HepG2 (cell line): ENCODE results near the gene CRIM1. TPM values are rescaled to one million over a fixed set of nuclear protein-coding genes. Genes with fewer than 3 reads are reported as not detected.

Source experiments
- ATAC-seq: fragments of 200-7000 bp; cut with Tn5 transposase; 3 replicates; pipeline ENCODE4 v1.9.1; 2020; ENCODE audit warnings: mild to moderate bottlenecking, moderate library complexity
- BruUV-seq: library from RNA; stranded (reverse); fragments of 400-500 nt; replicated peaks from 2 replicates; lab custom pipeline; 2021; lab: Mats Ljungman, UMichigan
- CTCF ChIA-PET: fragments of 300-600 bp; formaldehyde crosslinking; extraction: SDS; loops from one replicate; lab custom pipeline; 2021; ENCODE audit warnings: low total read pairs, inconsistent platforms, low intra/inter-chr PET ratio; lab: Yijun Ruan, JAX
- POLR2A ChIA-PET: fragments of 350-600 bp; sonication (Branson Sonifier 250); formaldehyde crosslinking; loops from one replicate; lab custom pipeline; 2020; ENCODE audit warnings: antibody characterized with exemption, inconsistent platforms; lab: Yijun Ruan, JAX
- DNase-seq: peaks from one replicate; pipeline ENCODE4 v3.0.0-alpha.2; 2015; ENCODE audit warnings: low spot score
- FAIRE-seq: peaks from 3 replicates; lab custom pipeline; 2011; peaks lifted over from hg19 to GRCh38; lab: Jason Lieb, UNC
- H2AFZ ChIP-seq: one replicate; pipeline ENCODE4 v1.6.1; 2011; ENCODE audit warnings: low read length, inconsistent platforms
- H3K27ac ChIP-seq: fragments of 300-600 bp; 3 replicates; pipeline ENCODE4 v1.8.0; 2011; ENCODE audit warnings: mixed run types, mild to moderate bottlenecking, mixed read lengths, low read length, inconsistent platforms; ENCODE audit not compliant: insufficient read depth; ENCODE audit errors: extremely low read length
- H3K27me3 ChIP-seq, 2 experiments: fragments of 200-600 bp in 1 of 2; 2 replicates in 1 of 2; 3 replicates in 1 of 2; pipeline versions ENCODE4 v1.6.0 to v1.8.0; 2011; ENCODE audit warnings: low read length in 2 of 2, mild to moderate bottlenecking in 2 of 2, moderate library complexity in 2 of 2, inconsistent platforms in 1 of 2; ENCODE audit not compliant: insufficient read depth in 2 of 2, control insufficient read depth in 1 of 2
- H3K36me3 ChIP-seq, 2 experiments: fragments of 200-600 bp in 1 of 2; replicated peaks in 1 of 2; 2 replicates in 1 of 2; 3 replicates in 1 of 2; pipeline versions ENCODE4 v1.5.1 to v1.8.0; 2011; ENCODE audit warnings: low read length in 2 of 2, inconsistent platforms in 1 of 2; ENCODE audit not compliant: insufficient read depth in 2 of 2, control insufficient read depth in 1 of 2
- H3K4me1 ChIP-seq: 2 replicates; pipeline ENCODE4 v1.5.1; 2012; ENCODE audit warnings: low read length, inconsistent platforms; ENCODE audit not compliant: insufficient read depth
- H3K4me2 ChIP-seq: 2 replicates; pipeline ENCODE4 v1.6.0; 2011; ENCODE audit warnings: low read depth, low read length, inconsistent platforms
- H3K4me3 ChIP-seq, 3 experiments: fragments of 200-600 bp in 1 of 3; sonication (generic), shearing (Covaris generic) in 1 of 3; replicated peaks in 1 of 3; 2 replicates each; pipeline ENCODE4 v1.5.1; 2011 to 2016; ENCODE audit warnings: low read length in 3 of 3, inconsistent platforms in 2 of 3, low read depth in 2 of 3, mild to moderate bottlenecking in 2 of 3, control low read depth in 1 of 3, mixed read lengths in 1 of 3; ENCODE audit not compliant: insufficient read depth in 1 of 3
- H3K79me2 ChIP-seq: one replicate; pipeline ENCODE4 v1.6.1; 2011; ENCODE audit warnings: low read length, inconsistent platforms; ENCODE audit not compliant: insufficient read depth
- H3K9ac ChIP-seq: 2 replicates; pipeline ENCODE4 v1.6.0; 2011; ENCODE audit warnings: mild to moderate bottlenecking, low read depth, low read length, inconsistent platforms; ENCODE audit not compliant: insufficient read depth
- H3K9me3 ChIP-seq: 2 replicates; pipeline ENCODE4 v1.5.1; 2012; ENCODE audit warnings: mild to moderate bottlenecking, low read length
- H4K20me1 ChIP-seq: 2 replicates; pipeline ENCODE4 v1.6.0; 2011; ENCODE audit warnings: inconsistent platforms, mild to moderate bottlenecking, low read length, moderate library complexity; ENCODE audit not compliant: insufficient read depth
- ELF3 ChIP-seq: IDR thresholded peaks from 2 replicates; pipeline ENCODE4 v1.6.1; 2016; ENCODE audit warnings: missing genetic modification reagents, missing compliant biosample characterization
- HOXA3 ChIP-seq: sonication (generic); formaldehyde crosslinking; IDR thresholded peaks from 2 replicates; pipeline ENCODE4 v1.5.0; 2020; ENCODE audit warnings: missing genetic modification reagents
- NR1H2 ChIP-seq: sonication (generic); formaldehyde crosslinking; IDR thresholded peaks from 2 replicates; pipeline ENCODE4 v1.8.1; 2022; ENCODE audit warnings: low read depth, missing genetic modification reagents, borderline replicate concordance
- SETDB1 ChIP-seq: sonication (generic); formaldehyde crosslinking; IDR thresholded peaks from 2 replicates; pipeline ENCODE4 v1.5.1; 2020; ENCODE audit warnings: missing genetic modification reagents, mild to moderate bottlenecking, borderline replicate concordance
- TEAD3 ChIP-seq: optimal IDR thresholded peaks from 2 replicates; pipeline ENCODE3; 2016; ENCODE audit warnings: borderline replicate concordance
- ZBTB7B ChIP-seq: sonication (generic); formaldehyde crosslinking; IDR thresholded peaks from 2 replicates; pipeline ENCODE4 v1.4.0; 2020; ENCODE audit warnings: missing genetic modification reagents
- ZXDC ChIP-seq: sonication (generic); formaldehyde crosslinking; IDR thresholded peaks from 2 replicates; pipeline ENCODE4 v1.5.0; 2020; ENCODE audit warnings: mild to moderate bottlenecking, missing genetic modification reagents
- WGBS: methylation state at CpG from one replicate; pipeline ENCODE4 v1.1.6; 2017; ENCODE audit warnings: low lambda C conversion rate; 5-methylcytosine and 5-hydroxymethylcytosine counted together
- in situ Hi-C: cut with HindIII; loops from 2 replicates; pipeline ENCODE4 v1.10.0; 2017; ENCODE audit warnings: low pct_unique_long_range_greater_than_20kb; ENCODE audit not compliant: extremely low pct_ligation_motif_present
- intact Hi-C: fragments of 100-400 bp; cut with micrococcal nuclease; formaldehyde crosslinking; loops from one replicate; pipeline ENCODE4 v1.10.0; 2022; ENCODE audit not compliant: unreplicated experiment
- polyA plus RNA-seq, 8 experiments: library from polyadenylated mRNA; depleted of rRNA in 3 of 8; stranded (reverse) in 7 of 8; unstranded in 1 of 8; fragments of >200 nt; fragmentation: Illumina TruSeq in 4 of 8; extraction: Trizol in 4 of 8; gene quantifications; 2 replicates each; pipeline versions ENCODE4 v1.2.1 to v1.2.3, GENCODE V29; 2011 to 2016; ENCODE audit warnings: low read depth in 4 of 8, missing spikeins in 1 of 8, mixed read lengths in 1 of 8; ENCODE audit not compliant: insufficient read depth in 1 of 8
- total RNA-seq, 5 experiments: library from RNA; depleted of rRNA; stranded (reverse); fragments of >200 nt; fragmentation: Illumina TruSeq; extraction: Trizol; gene quantifications; 2 replicates each; pipeline ENCODE4 v1.2.3, GENCODE V29; 2016; ENCODE audit warnings: low read depth in 1 of 5

Gene CRIM1
- total and polyA plus RNA-seq, 2 of the 13 experiments (the other 11 are each of a cell fraction or from before 2014, with no cell fraction given) = 39.1 to 69.9 TPM

GRCh38 chr2:36459725-36460137 lies 104.2 kb downstream of the CRIM1 start (continued):
- TF ChIP-seq SETDB1 (no peak), ZBTB7B (CRISPR knock-in tag) (no peak; the same call in 1 of the 2 replicates), HOXA3 (peak; percentile 54)
- TF ChIP-seq, all 625 proteins: peak for 136

- WGBS = 82% methylated on average over 4 of the region's 4 CpGs
- DNase-seq (peak; percentile 46), FAIRE-seq (no peak), ATAC-seq (no peak)
- Histone ChIP-seq H3K79me2 (no peaks in the 10 kb centered on the region), H3K27ac (no peak overlapping the region), H3K4me2 (no peak overlapping the region), H4K20me1 (peaks cover 11% of the 10 kb centered on the region), H3K27me3 (no peaks in the 10 kb centered on the region), H3K9me3 (no peaks in the 10 kb centered on the region), H2AFZ (no peak overlapping the region), H3K36me3 (peaks cover 16 to 65% of the 10 kb centered on the region in 2 experiments), H3K9ac (no peak overlapping the region), H3K4me1 (peaks cover 33% of the 10 kb centered on the region), H3K4me3 (no peak overlapping the region)
- ChIA-PET CTCF (interaction anchor here (2.3 kb wide), 1 partner anchor 109 kb away, joined by 18 read pairs; no protein-coding TSS in a partner anchor), POLR2A (interaction anchor here (1.7 to 5.4 kb wide), 2 partner anchors 96 to 106 kb away, joined by 4 to 53 read pairs; partner anchors contain the start of gene CRIM1)
- in situ Hi-C loops (no loop called here), intact Hi-C loops (no loop called here)
- BruUV-seq = no TSS peak
- peak; percentile 22 for TF ChIP-seq TEAD3 (CRISPR knock-in tag)
- no peak for TF ChIP-seq ZXDC (CRISPR knock-in tag)
- TF ChIP-seq NR1H2 (CRISPR knock-in tag) = no peak
- TF ChIP-seq ELF3 (CRISPR knock-in tag) = peak; percentile 24; the same call in 1 of the 2 replicates
Observed at GRCh38 chr2:36461039-36461681, 105.6 kb downstream of the CRIM1 start.
